Fibroblast of peridontal ligament (primary cell): Measurements from ENCODE around the gene UCN3.
A peak's percentile ranks its signal among the peaks of the same experiment; 100 is the strongest.

Experiments used
- DNase-seq: peaks from one replicate; pipeline ENCODE4 v3.0.0-alpha.2; 2010; ENCODE audit errors: extremely low read depth

Gene UCN3

GRCh38 chr10:5364890-5365338 is at the start of gene UCN3:
TSS of gene UCN3 (plus strand) at chr10:5364966. CDS start at chr10:5373721, 8,755 bp downstream.
- no peak for DNase-seq

GRCh38 chr10:5317547-5318107 is 47.1 kb upstream of the UCN3 start:
- peak; percentile 37 for DNase-seq

- no peak for DNase-seq
Observed at GRCh38 chr10:5318148-5318547, 46.6 kb upstream of the UCN3 start.

- DNase-seq, result no peak
Observed at GRCh38 chr10:5319863-5320262, 44.9 kb upstream of the UCN3 start.

GRCh38 chr10:5321273-5321672 is 43.5 kb upstream of the UCN3 start:
- DNase-seq, result no peak

GRCh38 chr10:5323446-5323845 is 41.3 kb upstream of the UCN3 start:
- no peak for DNase-seq

GRCh38 chr10:5325076-5325475 is 39.7 kb upstream of the UCN3 start:
- DNase-seq, result peak; percentile 24

GRCh38 chr10:5334196-5334880 is 30.4 kb upstream of the UCN3 start:
- no peak for DNase-seq

- DNase-seq, result no peak
Observed at GRCh38 chr10:5338010-5338409, 26.8 kb upstream of the UCN3 start.

GRCh38 chr10:5343092-5343491 is 21.7 kb upstream of the UCN3 start:
- DNase-seq, result no peak

- DNase-seq, result peak; percentile 10
Observed at GRCh38 chr10:5343561-5343960, 21.2 kb upstream of the UCN3 start.

GRCh38 chr10:5343979-5344378 is 20.8 kb upstream of the UCN3 start:
- peak; percentile 1 for DNase-seq

GRCh38 chr10:5344746-5345145 is 20.0 kb upstream of the UCN3 start:
- no peak for DNase-seq

GRCh38 chr10:5346881-5347280 is 17.9 kb upstream of the UCN3 start:
- DNase-seq, result no peak

- peak; percentile 2 for DNase-seq
Observed at GRCh38 chr10:5349362-5349761, 15.4 kb upstream of the UCN3 start.

GRCh38 chr10:5354068-5354467 is 10.7 kb upstream of the UCN3 start:
- no peak for DNase-seq

GRCh38 chr10:5355594-5356301 is 9.0 kb upstream of the UCN3 start:
- no peak for DNase-seq

- DNase-seq, result no peak
Observed at GRCh38 chr10:5356302-5356763, 8.4 kb upstream of the UCN3 start.

GRCh38 chr10:5360318-5360915 is 4.3 kb upstream of the UCN3 start:
- no peak for DNase-seq

- no peak for DNase-seq
Observed at GRCh38 chr10:5361966-5362365, 2.8 kb upstream of the UCN3 start.

- no peak for DNase-seq
Observed at GRCh38 chr10:5362873-5363272, 1.9 kb upstream of the UCN3 start.

- DNase-seq, result no peak
Observed at GRCh38 chr10:5364374-5364773, 392 bp upstream of the UCN3 start.

GRCh38 chr10:5365928-5366327 is 1.2 kb downstream of the UCN3 start:
- no peak for DNase-seq
